AG04449 (cell line): Measurements from ENCODE around the gene TNNI2.

Source experiments
- CTCF ChIA-PET: fragments of 350-600 bp; formaldehyde crosslinking; extraction: SDS; loops from one replicate; lab custom pipeline; 2021; ENCODE audit warnings: antibody characterized with exemption; lab: Yijun Ruan, JAX
- POLR2A ChIA-PET: fragments of 400-600, 350-600 bp; formaldehyde crosslinking; extraction: SDS; loops from one replicate; lab custom pipeline; 2020; ENCODE audit warnings: antibody characterized with exemption, inconsistent platforms; lab: Yijun Ruan, JAX
- DNase-seq: peaks from one replicate; pipeline ENCODE4 v3.0.0-alpha.2; 2010; ENCODE audit warnings: low read depth, low spot score
- H3K4me3 ChIP-seq: 2 replicates; pipeline ENCODE4 v1.5.1; 2011; ENCODE audit warnings: low read depth, mild to moderate bottlenecking, control low read depth, low read length
- CTCF ChIP-seq: IDR thresholded peaks from one replicate; pipeline ENCODE4 v1.5.1; 2011; ENCODE audit warnings: mild to moderate bottlenecking, moderate library complexity, low read length, control low read depth, inconsistent platforms; ENCODE audit not compliant: insufficient read depth; ENCODE audit errors: missing control alignments

TNNI2 gene

GRCh38 chr11:1839204-1839923 is 583 bp downstream of the TNNI2 start:
- DNase-seq, result no peak
- H3K4me3 ChIP-seq, result no peak overlapping the region
- no peak for TF ChIP-seq CTCF
- CTCF ChIA-PET, result interaction anchor here (1.0 to 4.2 kb wide), 8 partner anchors 9 to 312 kb away, joined by 3 to 32 read pairs (median 6); no protein-coding TSS in a partner anchor
- POLR2A ChIA-PET, result no interaction called here

- ChIA-PET POLR2A (no interaction called here), CTCF (interaction anchor here (0.6 to 4.2 kb wide), 9 partner anchors 7 to 311 kb away, joined by 3 to 32 read pairs (median 3); no protein-coding TSS in a partner anchor)
- no peak for DNase-seq
- H3K4me3 ChIP-seq, result no peak overlapping the region
- no peak for TF ChIP-seq CTCF
Observed at GRCh38 chr11:1839924-1840779, 1.4 kb downstream of the TNNI2 start.

- no peak for TF ChIP-seq CTCF
- no peak for DNase-seq
- ChIA-PET CTCF (interaction anchor here (0.6 to 4.2 kb wide), 8 partner anchors 8 to 311 kb away, joined by 3 to 32 read pairs (median 4); no protein-coding TSS in a partner anchor), POLR2A (no interaction called here)
- H3K4me3 ChIP-seq, result no peak overlapping the region
Observed at GRCh38 chr11:1840780-1841480, 2.1 kb downstream of the TNNI2 start.

- no peak for TF ChIP-seq CTCF
- DNase-seq, result no peak
- POLR2A ChIA-PET, result no interaction called here
- H3K4me3 ChIP-seq, result no peak overlapping the region
- CTCF ChIA-PET, result interaction anchor here (0.9 to 4.2 kb wide), 6 partner anchors 9 to 310 kb away, joined by 3 to 32 read pairs (median 4); no protein-coding TSS in a partner anchor
Observed at GRCh38 chr11:1841511-1842148, 2.8 kb downstream of the TNNI2 start.

- DNase-seq, result no peak
- ChIA-PET POLR2A (no interaction called here), CTCF (interaction anchor here (0.9 to 4.2 kb wide), 6 partner anchors 9 to 309 kb away, joined by 3 to 32 read pairs (median 5); no protein-coding TSS in a partner anchor)
- no peak for TF ChIP-seq CTCF
- no peak overlapping the region for H3K4me3 ChIP-seq
Observed at GRCh38 chr11:1842149-1843097, 3.6 kb downstream of the TNNI2 start.
